RCC 7860 (cell line): Measurements from ENCODE around the gene IFNGR2.
"Not testable (repeated sequence)": the region's sequence is repeated elsewhere in the genome, so short reads cannot be mapped to it uniquely, and the experiment has no call there.

Experiments used
- DNase-seq: peaks from one replicate; pipeline ENCODE4 v3.0.0-alpha.2; 2015; ENCODE audit warnings: low spot score
- FAIRE-seq: peaks from 2 replicates; lab custom pipeline; 2012; peaks lifted over from hg19 to GRCh38; lab: Jason Lieb, UNC

IFNGR2 gene

DNA sequence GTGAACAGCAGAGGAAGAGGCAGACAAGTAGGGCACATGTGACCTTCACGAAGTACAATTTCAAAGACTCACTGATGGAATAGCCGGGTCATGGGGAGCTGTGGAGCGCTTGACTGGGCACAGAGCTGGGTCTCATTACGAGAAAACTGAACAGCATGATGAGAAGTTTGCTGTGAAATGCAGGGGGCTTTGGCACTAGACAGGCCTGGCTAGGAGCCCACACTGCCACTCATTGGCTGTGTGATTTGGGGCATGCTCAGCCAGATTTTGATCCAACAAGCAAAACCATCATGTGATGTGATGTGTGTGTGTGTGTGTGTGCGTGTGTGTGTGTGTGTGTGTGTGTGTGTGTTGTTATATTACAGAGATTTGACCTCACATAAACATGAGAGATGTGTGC is 4.9 kb upstream of the IFNGR2 start:
- no peak for DNase-seq
- no peak for FAIRE-seq

DNA sequence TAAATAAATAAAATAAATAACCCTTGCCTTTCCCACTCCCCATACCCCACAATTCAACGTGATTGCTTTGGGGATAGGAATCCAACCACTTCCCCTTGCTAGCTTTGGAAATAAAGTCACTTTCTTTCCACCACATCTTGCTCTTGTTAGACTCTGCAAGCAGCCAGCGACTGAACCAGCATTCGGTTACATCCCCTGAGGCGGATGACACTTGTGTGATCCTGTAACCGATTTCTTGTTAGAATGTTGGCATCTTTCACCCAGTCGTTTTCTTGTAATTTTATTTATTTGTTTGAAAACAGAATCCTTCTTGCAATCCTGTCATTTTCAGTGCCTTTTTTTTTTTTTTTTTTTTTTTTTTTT is 1.6 kb upstream of the IFNGR2 start:
- FAIRE-seq (no peak), DNase-seq (no peak)

DNA sequence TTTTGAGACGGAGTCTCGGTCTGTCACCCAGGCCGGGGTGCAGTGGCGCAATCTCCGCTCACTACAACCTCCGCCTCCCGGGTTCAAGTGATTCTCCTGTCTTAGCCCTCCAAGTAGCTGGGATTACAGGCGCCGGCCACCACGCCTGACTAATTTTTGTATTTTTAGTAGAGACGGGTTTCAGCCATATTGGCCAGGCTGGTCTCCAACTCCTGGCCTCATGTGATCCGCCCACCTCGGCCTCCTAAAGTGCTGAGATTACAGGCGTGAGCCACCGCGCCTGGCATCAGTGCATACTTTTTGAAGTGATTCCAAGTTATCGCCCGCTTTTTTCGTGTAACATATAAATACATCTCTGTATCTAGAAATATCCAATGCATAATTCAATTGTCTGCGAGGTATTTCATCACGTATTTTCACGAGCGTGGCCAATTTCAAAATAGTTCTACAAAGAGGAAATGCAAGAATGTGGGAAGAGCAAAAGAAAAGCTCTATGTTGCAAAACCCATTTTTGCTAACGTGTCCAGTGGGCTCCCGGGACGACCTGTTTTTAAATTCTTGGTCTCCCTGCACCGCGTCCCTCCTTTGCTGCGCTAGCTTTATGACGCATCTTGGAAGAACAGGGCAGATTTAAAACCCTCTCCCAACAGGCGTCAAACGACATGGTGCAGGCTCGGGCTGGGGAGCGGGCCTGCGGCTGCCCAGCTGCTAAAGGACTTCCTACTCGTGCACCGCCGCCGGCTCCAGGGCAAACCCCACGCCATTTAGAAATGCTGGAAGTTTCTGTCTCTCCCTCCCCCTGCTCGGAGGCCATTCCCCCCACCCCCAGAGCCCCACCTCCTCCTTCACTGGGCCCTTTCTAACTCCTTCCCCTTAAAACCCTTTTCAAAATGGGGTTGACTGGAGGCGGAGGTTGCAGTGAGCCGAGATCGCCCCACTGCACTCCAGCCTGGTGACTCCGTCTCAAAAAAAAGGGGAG is 923 bp upstream of the IFNGR2 start:
- FAIRE-seq (no peak), DNase-seq (no peak)

DNA sequence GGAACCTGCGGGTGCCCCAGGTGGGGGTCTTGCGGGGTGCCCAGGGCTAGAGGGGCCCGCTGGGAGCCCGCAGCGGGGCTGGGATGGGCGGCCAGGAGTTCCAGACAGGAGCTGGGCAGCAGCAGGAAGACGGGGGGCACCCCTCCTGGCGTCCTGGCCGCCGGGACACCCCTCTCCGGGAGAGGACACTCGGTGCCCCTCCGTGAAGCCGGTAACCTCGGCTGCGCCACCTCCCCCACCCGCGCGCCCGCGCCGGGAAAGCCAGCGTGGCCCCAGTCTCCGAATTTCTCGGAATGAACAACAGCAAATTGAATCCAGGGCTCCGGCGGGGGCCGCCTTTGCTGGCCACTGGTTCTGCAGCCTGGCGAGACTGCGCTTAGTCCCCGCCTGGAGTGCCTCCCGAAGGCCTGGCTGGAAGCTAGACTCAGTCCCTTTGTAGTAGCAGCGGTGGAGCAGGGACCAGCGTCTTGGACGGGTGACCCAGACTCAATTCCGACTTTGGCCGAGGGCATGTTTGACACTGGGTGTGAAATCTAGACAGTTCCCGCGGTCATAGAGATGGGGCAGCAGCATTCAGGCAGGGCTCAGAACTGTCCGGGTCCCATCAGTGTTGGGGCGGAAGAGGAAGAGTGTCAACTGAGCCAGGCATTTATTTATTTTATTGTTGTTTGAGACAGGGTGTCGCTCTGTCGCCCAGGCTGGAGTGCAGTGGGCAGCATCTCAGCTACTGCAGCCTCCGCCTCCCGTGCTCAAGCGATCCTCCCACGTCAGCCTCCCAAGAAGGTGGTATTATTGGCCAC is 773 bp downstream of the IFNGR2 start:
- no peak for FAIRE-seq
- DNase-seq, result peak; percentile 24

DNA sequence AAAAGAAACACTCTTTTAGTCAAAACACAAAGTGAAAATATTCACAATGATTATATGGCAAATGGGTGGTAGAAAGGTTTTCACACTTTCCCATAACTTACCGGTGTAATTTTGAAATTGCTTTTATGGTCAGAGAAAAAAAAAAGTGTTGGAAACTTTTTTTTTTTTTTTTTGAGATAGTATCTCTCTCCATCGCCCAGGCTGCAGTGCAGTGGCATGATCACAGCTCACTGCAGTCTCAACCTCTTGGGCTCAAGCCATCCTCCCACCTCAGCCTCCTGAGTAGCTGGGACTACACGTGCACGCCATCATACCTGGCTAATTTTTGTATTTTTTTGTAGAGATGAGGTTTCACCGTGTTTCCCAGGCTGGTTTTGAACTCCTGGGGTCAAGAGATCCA is 3.3 kb downstream of the IFNGR2 start:
- DNase-seq, result no peak
- no peak for FAIRE-seq

DNA sequence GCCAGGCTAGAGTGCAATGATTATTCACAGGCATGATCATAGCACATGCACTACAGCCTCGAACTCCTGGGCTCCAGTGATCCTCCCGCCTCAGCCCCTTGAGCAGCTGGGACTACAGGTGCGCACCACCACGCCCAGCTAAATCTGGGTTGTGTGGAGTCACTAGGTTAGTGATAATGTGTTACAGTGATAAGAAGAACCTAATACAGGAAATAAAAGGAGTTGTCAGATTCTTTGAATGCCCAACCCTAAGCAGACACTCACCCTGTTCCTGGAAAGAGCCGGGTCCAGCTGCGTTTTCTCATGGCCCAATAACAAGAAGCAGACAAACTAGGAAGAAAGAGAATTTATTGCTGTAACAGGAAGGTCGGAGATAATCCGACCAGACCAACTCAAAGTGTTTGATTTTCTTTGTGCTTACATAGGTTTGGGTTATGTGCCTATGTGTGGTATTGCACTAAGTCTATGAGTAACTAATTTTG is 8.8 kb downstream of the IFNGR2 start:
- DNase-seq (no peak), FAIRE-seq (no peak)

DNA sequence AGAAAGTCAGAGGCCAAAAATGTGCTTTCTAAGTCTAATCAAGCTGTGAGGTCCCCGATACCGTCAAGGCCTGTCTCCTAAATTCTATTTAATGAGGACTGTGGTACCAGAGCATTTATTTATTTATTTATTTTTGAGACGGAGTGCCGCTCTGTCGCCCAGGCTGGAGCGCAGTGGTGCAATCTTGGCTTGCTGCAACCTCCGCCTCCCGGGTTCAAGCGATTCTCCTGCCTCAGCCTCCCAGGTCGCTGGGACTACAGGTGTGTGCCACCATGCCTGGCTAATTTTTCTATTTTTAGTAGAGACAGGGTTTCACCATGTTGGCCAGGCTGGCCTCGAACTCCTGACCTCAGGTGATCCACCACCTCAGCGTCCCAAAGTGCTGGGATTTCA is 9.2 kb downstream of the IFNGR2 start:
- not testable (repeated sequence) for FAIRE-seq, DNase-seq

DNA sequence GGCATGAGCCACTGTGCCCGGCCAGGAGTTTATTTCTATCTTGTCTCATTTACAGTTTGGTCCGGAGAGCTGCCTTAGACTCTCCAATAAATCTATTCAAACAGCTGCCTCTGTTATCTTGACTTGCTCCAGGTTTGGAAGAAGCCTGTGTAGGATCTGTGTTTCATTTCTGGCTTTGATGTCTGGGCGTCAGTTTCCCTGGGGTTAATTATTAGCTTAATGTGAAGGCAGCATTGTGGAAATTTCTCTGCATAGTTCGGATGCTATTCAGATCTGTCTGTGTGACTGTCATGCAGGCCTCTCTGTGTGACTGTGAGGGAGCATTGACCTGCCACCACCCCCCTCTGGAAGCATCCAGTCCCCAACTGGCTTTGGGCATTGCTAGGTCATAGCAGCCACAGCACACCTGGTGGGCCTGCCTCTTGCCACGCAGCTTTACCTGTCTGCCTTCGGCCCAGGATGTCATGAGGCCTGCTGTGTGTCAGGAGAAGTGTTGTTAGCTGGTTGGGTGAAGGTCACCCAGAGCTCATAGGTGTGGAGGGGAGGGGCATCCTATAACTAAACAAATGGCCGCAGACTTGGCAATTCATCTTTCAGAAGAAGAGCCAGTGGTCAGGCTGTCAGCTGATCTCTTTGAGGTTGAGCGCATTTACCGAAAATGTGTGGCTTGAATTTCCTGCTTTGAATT is 9.8 kb downstream of the IFNGR2 start:
- FAIRE-seq (peak; percentile 78), DNase-seq (peak; percentile 74)

DNA sequence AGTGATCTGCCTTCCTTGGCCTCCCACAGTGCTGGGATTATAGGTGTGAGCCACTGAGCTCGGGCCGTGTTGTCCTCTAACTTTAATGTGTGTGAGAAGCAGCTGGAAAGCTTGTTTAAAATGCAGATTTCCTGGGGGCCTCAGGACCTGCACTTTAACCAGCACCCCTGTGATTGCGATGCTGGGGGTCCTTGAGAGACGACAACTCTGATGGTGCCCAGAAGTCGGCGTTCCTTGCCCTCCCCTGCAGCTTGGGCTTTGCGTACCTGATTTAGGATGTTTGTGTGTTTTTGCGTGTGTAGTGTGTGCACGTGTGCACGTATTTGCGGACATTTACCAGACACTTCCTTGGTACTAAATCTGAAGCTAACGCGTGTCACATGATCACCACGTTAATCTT is 10.9 kb downstream of the IFNGR2 start:
- DNase-seq (no peak), FAIRE-seq (no peak)

DNA sequence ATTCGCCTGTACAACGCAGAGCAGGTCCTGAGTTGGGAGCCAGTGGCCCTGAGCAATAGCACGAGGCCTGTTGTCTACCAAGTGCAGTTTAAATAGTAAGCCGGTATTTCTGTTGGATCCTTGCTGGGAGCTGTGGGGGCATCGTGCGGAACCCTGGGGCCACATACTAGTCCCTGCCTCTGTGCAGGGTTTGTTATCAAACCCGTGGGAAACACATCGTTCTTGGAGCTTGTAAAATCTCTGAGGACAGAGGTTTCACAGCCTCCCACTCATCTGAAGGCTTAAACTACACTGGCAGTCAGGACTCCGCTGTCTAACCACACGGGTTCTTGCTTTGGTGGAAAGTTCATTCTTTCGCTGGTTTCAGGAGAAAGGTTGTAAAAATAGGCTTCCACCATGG is 11.7 kb downstream of the IFNGR2 start:
- FAIRE-seq, result no peak

DNA sequence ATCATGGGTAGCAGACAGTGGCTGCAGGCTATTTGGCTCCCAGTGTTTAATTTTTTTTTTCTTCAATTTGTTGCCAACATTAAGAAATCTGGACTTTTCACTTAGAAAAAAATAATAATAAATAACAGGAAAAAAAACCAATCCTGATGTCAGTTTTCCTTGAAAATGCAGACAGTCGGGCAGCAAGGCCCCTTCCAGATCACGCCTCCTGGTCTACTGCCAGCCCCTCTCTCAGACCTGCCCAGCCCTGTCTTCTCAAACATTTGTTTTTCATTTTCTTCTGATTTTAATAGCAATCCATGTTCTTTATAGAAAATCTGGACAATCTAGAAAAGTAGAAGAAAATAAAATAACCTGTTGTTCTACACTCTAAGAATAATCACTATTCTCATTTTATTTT is 15.5 kb downstream of the IFNGR2 start:
- FAIRE-seq, result no peak
- no peak for DNase-seq

More for the DNA sequence above, 11.7 kb downstream of the IFNGR2 start:
- DNase-seq, result no peak

DNA sequence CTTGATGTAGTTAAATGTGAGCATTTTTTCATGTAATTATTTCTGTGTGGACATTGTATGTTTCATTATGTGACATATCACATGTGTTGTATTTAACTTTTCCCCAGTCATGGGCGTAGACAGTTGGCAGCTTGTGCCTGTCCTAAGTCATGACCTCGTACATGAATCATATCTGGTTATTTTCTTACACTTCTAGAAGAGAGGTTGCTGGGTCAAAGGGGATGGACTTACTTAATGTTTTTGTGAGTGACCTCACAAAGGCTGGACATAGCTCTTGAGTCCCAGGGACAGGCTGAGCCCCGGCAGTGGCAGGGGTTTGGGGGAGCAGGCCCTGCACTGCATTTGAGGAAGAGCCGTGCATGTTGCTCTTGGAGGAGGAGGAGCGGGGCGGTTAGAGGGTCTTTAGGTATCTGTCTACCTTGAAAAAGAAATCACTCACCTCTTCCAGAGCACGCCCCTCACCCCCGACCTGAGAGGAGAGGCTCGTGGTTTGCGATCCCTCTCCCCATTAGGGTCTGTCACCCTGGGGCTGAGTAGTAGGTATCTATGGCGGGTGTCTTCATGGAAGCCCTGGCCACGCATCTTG is 16.4 kb downstream of the IFNGR2 start:
- FAIRE-seq (no peak), DNase-seq (peak; percentile 26)

DNA sequence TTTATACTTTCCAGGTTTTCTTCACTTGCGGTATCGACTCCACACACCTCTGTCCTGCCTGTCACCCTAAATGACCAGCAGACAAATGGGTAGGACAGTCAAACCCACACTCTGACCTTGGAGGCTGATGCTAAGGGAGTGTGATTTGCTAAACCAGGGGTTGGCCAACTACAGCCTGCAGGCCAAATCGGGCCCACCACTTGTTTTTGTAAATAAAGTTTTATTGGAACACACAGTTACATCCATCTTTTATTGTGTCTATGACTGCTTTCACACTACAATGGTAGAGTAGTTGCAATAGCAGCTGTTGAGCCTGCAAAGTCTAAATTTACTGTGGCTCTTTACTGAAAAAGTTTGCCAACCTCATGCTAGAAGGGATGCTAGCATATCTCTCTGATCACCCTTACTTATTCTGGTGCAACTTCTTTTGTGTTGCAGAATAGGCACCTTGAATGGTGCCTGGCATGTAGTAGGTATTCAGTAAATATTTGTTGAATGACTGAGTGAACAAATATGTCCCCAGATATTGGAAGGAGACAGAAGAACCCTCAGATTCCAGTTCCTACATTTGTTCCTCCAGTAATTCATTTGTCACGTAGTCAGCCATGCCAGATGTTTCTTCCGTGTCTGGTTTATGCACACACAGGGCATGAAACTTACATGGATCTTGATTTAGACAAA is 18.6 kb downstream of the IFNGR2 start:
- no peak for FAIRE-seq
- DNase-seq, result no peak

DNA sequence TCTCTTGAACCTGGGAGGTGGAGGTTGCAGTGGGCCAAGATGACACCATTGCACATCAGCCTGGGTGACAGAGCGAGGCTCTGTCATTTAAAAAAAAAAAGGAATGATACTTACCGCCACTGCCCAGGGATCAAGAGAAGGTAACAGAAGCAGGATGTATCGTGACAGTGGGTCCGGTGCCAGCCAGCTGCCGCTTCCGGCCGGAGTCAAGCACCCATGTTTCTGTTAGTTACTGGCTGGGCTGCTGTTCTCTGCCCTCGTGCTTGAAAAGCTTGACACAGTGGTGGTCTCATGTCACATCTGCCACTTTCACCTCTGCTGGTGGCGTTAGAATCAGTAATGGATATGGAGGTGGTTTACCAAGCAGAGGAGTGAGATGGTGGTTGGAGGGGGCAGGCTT is 21.0 kb downstream of the IFNGR2 start:
- no peak for DNase-seq

DNA sequence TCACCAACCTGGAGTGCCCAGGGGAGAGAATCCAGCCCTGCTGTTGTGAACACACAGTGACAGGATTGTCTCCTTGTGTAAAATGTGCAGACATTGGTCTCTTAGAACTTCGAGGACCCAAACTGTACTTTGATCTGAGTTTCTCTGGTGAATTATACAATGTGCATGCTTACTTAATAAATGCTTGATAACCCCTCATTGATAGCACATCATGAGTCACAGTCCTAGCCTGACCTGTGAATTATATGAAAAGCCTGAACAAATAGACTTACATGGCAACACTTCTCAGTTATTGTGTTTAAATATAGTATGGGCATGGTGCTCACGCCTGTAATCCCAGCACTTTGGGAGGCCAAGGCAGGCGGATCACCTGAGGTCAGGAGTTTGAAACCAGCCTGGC is 22.6 kb downstream of the IFNGR2 start:
- DNase-seq, result no peak
- FAIRE-seq, result no peak

More for the DNA sequence above, 21.0 kb downstream of the IFNGR2 start:
- no peak for FAIRE-seq

DNA sequence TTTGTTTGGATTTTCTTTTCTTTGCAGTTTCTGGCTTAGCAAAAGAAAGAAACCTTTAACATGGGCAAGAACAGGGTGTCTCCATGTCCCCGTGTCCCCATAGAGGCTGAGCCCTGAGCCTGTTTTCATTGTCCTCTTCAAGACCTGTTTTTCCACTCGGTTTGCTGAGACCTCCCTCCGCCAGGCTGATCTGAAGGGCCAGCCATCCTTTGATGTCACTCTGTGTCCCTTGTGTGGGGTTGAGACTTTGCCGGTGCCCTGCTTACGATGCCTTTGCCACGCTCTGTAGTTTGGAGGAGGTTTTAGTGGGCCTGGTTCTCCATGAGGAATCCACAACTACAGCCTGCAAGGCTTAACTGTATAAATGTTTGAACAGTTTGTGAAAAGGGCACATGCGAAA is 23.8 kb downstream of the IFNGR2 start:
- no peak for DNase-seq
- FAIRE-seq, result no peak

DNA sequence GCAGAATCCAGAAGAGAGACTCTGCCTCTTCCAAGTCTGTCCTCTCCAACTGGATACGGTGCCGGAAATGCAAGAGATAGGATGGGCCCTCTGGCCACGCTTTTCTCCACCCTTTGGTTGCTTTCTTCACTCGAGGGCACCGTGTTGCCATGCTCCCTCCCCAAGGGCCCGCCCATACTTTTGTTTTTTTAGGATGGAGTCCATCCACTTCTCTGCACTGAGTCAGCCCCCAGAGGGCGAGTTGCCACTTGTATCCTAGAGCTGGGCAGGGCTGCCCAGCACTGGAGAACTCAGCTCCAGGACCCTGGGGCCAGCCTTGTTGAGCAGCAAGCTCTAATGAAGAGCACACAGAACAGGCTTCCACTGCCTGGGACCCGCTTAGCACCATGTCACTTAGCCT is 25.5 kb downstream of the IFNGR2 start:
- DNase-seq (no peak), FAIRE-seq (no peak)

DNA sequence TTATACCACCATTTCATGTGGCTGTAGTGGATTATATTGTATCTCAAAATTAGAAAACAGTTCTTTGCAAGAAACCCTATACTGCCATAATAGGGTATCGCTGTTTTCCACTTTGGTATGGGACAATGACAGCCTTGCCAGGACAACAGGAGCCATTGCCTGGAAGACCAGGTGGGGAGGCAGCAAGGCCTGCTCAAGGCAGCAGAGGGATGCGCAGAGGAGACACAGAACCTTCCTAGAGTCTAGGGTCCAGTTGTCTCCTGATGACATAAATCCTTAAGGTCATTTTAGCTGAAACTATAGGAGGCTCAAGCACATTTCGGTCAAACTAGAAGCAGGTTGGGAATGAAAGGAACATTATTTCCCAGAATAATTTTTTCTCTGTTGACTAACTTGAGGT is 27.6 kb downstream of the IFNGR2 start:
- FAIRE-seq, result no peak

DNA sequence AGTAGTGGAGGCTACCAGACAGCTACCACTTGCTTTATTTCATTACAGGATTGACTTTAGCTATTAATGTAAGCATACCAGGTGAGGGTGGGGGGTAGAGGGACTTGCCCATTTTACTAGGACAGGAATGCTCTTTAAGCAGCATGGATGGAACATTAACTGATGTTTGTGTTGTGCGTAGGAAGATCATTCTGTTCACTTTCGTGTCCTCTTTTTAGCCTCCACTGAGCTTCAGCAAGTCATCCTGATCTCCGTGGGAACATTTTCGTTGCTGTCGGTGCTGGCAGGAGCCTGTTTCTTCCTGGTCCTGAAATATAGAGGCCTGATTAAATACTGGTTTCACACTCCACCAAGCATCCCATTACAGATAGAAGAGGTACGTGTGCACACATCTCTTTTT is 29.3 kb downstream of the IFNGR2 start:
- no peak for DNase-seq
- FAIRE-seq, result no peak

More for the DNA sequence above, 27.6 kb downstream of the IFNGR2 start:
- no peak for DNase-seq

DNA sequence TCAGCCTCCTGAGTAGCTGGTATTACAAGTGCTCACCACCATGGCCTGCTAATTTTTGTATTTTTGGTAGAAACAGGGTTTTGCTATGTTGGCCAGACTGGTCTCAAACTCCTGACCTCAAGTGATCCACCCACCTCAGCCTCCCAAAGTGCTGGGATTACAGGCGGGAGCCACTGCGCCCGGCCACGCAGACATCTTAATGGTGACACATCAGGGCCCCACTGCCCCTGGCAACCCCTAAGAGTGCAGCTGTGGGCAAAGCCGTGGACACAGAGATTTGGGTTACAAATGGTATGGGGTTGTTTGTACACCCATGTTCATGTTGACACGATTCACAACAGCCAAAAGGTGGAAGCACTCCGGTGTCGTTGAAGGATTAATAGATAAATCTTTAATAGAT is 29.8 kb downstream of the IFNGR2 start:
- DNase-seq, result no peak
- no peak for FAIRE-seq
